GM12872 (cell line): ENCODE measurements around the gene CAPS.

Experiments used
- TF ChIP-seq, protein P1 (sequence below): IDR thresholded peaks from 3 replicates; pipeline ENCODE4 v1.5.1; 2011; ENCODE audit warnings: low read depth, mild to moderate bottlenecking, low read length, moderate library complexity; ENCODE audit not compliant: insufficient read depth

The CAPS gene

DNA sequence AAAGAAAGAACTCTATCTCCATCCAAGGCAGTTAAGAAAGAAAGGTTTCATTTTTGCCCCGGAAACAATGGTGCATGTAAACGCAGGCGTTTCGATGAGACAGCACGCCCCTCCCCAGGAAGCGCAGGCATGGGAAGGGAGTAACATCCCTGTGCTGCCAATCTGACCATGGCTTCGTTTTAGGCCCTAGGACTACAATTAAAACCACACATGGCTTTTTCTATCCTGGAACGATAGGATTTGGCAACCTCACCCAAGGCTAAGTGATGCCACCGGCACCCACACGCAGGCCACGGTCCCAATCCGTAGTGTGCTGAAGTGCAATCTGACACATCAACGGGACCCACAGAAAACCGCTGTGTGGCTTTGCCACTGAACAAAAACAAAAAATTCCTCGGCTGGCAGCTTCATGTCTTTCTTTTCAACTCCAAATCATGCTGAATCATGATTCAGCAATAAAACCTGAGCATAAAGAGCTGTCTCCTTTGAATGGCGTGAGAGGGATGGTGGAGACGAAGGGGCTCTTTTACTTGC lies 39.7 kb downstream of the CAPS start:
- TF ChIP-seq, protein P1, sequence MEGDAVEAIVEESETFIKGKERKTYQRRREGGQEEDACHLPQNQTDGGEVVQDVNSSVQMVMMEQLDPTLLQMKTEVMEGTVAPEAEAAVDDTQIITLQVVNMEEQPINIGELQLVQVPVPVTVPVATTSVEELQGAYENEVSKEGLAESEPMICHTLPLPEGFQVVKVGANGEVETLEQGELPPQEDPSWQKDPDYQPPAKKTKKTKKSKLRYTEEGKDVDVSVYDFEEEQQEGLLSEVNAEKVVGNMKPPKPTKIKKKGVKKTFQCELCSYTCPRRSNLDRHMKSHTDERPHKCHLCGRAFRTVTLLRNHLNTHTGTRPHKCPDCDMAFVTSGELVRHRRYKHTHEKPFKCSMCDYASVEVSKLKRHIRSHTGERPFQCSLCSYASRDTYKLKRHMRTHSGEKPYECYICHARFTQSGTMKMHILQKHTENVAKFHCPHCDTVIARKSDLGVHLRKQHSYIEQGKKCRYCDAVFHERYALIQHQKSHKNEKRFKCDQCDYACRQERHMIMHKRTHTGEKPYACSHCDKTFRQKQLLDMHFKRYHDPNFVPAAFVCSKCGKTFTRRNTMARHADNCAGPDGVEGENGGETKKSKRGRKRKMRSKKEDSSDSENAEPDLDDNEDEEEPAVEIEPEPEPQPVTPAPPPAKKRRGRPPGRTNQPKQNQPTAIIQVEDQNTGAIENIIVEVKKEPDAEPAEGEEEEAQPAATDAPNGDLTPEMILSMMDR = no peak

DNA sequence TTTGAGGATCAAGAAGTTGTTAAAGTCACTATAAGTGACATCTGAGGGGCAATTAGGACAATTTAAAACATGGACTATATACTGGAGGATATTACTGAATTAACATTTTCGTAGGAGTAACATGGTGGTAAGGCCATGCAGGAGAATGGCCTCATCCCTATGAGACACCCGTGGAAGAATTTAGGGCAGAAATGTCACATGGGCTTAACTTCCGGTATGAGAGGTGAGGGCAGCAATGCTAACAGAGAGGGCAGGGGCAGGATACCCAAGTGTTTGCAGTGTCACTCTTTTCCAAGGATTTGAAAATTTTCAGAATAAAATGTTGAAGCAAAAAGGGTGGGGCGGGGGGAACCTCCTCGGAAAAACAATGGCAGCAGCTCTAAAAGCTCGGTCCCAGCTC lies 40.2 kb downstream of the CAPS start:
- TF ChIP-seq, protein P1 = no peak

DNA sequence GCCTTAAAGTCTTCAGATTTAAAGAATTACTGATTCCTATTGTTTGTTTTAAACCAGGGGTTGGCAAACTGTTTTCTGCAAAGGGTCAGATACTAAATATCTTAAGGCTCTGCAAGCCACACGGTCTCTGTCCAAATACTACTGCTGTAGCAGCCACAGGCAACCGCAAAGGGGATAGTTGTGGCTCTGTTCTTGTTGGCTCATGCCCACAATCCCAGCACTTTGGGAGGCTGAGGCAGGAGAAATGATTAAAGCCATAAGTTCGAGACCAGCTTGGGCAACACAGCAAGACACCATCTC lies 41.5 kb downstream of the CAPS start:
- TF ChIP-seq, protein P1 = no peak

DNA sequence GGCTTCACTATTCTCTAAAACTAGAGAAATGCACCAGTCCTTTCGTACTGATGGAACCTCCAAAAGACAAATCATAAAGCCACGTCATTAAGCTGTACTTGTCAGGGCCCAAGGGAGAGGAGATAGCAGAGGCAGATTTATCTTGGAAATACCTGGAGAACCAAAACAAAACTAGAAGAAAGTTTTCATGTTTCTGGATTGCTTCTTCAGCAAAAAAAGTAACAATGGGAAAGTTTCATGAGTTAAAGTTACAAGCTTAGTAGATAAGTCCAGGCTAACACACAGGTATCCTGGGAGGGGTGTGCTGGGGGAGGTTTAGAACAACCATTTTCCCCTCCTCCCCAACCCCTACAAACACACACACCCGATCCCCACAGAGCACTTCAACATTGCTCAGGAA lies 42.3 kb downstream of the CAPS start:
- TF ChIP-seq, protein P1 = no peak

DNA sequence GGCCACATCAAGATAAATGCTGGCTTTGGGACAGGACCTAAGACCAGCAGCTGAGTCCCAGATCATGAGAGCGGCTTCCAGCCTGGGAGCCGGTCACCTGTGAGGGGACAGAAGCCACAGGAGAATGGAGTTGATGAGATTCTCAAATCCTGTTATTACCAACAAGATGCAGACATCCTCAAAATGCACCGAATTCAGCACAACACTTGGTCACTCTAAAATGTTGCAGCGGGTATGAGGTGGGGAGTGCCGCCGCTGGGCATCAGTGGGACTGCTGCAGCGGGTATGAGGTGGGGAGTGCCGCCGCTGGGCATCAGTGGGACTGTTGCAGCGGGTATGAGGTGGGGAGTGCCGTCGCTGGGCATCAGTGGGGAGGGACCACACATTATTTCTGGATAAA lies 42.7 kb downstream of the CAPS start:
- TF ChIP-seq, protein P1 = no peak

DNA sequence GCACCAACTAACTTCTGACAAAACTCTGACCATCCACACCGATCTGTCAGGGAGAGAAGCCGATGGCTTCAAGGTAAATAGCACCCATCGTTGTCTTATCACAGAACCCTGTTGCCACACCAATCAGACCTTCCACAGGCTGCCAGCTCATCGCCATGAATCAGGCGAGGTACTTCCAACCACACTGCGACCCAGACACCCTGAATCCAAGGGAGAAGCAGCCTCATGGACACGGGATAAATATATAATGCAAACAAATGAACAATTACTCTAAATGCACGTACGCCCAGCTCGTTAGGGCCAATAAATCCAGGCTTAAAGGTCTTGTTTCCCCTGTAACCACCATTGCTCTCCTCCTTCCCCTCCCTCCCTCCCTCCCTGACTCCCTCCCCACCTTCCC lies 43.1 kb downstream of the CAPS start:
- TF ChIP-seq, protein P1 = no peak

DNA sequence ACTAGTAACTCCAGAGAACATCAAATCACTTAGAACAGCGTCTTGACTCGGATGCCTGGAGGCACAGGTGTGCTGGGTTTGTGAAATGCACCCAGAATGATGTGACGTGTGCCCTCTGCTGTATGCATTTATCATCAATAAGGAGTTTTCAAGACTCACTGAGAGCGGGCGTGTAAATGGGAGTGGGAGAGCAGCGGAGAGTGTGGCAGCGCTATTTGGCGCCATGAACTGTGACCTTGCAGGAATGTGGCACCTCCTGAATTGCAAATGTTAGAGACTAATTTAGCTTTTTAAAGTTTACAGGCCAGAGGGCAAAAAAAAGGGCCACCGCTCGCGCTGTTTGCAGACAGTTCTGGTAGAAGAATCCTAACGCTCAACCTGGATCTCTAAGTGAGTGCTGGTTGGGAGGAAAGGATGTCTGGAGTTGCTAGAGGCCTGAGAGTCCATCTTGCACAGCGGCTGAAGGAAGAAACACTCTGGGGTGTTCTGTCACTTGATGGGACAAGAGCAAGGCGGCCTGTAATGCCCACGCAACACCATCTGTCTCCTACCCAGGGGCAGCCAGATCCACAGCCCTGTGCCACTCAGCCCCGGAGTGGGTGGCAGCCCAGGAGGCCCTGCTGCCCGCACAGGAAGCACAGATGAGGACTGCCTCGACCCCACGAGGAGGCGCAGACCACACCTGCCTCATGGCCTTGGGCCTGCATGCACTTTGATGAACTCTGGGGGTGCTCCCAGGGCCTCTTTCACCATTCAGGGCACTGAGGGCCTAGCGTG lies 44.2 kb downstream of the CAPS start:
- TF ChIP-seq, protein P1 = no peak

DNA sequence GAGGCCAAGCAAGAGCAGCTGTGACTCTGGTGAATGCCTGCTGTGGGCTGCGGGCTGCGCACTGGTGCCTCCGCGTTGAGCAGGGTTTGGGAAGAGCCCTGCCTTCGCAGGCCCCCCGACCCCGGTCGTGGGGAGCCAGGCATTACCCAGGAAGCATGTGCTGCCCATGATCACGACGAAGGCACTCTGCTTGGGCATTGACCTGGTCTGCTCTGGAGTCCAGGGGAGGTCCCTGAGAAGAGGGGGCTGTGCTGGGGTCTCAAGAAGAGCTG lies 44.7 kb downstream of the CAPS start:
- TF ChIP-seq, protein P1 = no peak
